ENCODE results near the gene KRTAP2-1.

- no peak for TF ChIP-seq POLR2A (IDR thresholded peaks at IDR 0.05)
- no peak for TF ChIP-seq CTCF (IDR thresholded peaks at IDR 0.05)
These were observed 5.5 kb upstream of the KRTAP2-1 start for GRCh38 chr17:41052566-41052965.
